ENCODE data around the gene FBRSL1.

FBRSL1 gene

GRCh38 chr12:132488127-132489077 is 1.5 kb upstream of the FBRSL1 start:
- Histone ChIP-seq H2BK120ac (ENCODE audit: low read depth, low read length) (no peak overlapping the region), H3K36me3 (replicated peaks in 1 of 2; ENCODE audit: control insufficient read depth in 2 of 2, insufficient read depth in 2 of 2, low read length in 2 of 2) (peaks cover 0 to 12% of the 10 kb centered on the region in 2 donors), H4K91ac (ENCODE audit: low read depth, low read length, poor library complexity) (no peak overlapping the region), H4K8ac (ENCODE audit: low read depth, low read length) (no peak overlapping the region), H3K4ac (ENCODE audit: low read length) (no peak overlapping the region), H3K18ac (ENCODE audit: low read length) (peak overlapping the region; percentile 78), H3K9ac (ENCODE audit: low read depth, low read length, poor library complexity) (no peak overlapping the region), H3K27me3 (ENCODE audit: control insufficient read depth in 3 of 3, insufficient read depth in 3 of 3, low read depth in 1 of 3, low read length in 3 of 3) (peaks cover 0 to 47% (median 16%) of the 10 kb centered on the region in 3 experiments), H2AFZ (ENCODE audit: low read length) (peak overlapping the region; percentile 94), H3K23ac (ENCODE audit: low read depth, low read length, poor library complexity) (peak overlapping the region; percentile 56), H3K9me3 (replicated peaks in 1 of 2; ENCODE audit: control insufficient read depth in 2 of 2, insufficient read depth in 1 of 2, low read depth in 1 of 2, low read length in 2 of 2) (peaks cover 0 to 3% of the 10 kb centered on the region in 2 donors), H3K4me2 (ENCODE audit: insufficient read depth, low read length, poor library complexity, severe bottlenecking) (peak overlapping the region; percentile 86), H3K4me1 (ENCODE audit: control insufficient read depth in 2 of 2, insufficient read depth in 1 of 2, low read depth in 1 of 2, low read length in 2 of 2) (peaks cover 10 to 16% of the 10 kb centered on the region in 2 donors), H3K4me3 (ENCODE audit: low read length in 2 of 2) (peak overlapping the region; percentile 46 to 84), H2AK5ac (ENCODE audit: low read depth, low read length) (peak overlapping the region; percentile 67), H3K14ac (ENCODE audit: low read length) (no peak overlapping the region), H3K79me1 (ENCODE audit: low read depth, low read length) (peaks cover 20% of the 10 kb centered on the region), H2BK5ac (ENCODE audit: low read length) (no peak overlapping the region), H3K27ac (replicated peaks; ENCODE audit: low read length) (no peak overlapping the region), H2BK15ac (ENCODE audit: low read length) (peak overlapping the region; percentile 45), H2BK12ac (ENCODE audit: low read length) (peak overlapping the region; percentile 86)
- no CpG with 5 or more reads among the region's 23 CpGs for WGBS, 2 donors (ENCODE audit: extremely low coverage in 2 of 2, insufficient read length in 2 of 2, insufficient replicate concordance in 1 of 2)
- no peak for DNase-seq (ENCODE audit: low spot score)

GRCh38 chr12:132489078-132489601 is 811 bp upstream of the FBRSL1 start:
- peak overlapping the region; percentile 13 for H2BK5ac ChIP-seq (ENCODE audit: low read length)
- peak overlapping the region; percentile 49 for H2BK15ac ChIP-seq (ENCODE audit: low read length)
- H3K27ac ChIP-seq (replicated peaks; ENCODE audit: low read length), result no peak overlapping the region
- peak overlapping the region; percentile 94 for H2AFZ ChIP-seq (ENCODE audit: low read length)
- peak overlapping the region; percentile 94 for H2AK5ac ChIP-seq (ENCODE audit: low read depth, low read length)
- H3K14ac ChIP-seq (ENCODE audit: low read length), result peak overlapping the region; percentile 94
- peaks cover 0 to 12% of the 10 kb centered on the region in 2 donors for H3K36me3 ChIP-seq (replicated peaks in 1 of 2; ENCODE audit: control insufficient read depth in 2 of 2, insufficient read depth in 2 of 2, low read length in 2 of 2)
- H3K18ac ChIP-seq (ENCODE audit: low read length), result peak overlapping the region; percentile 97
- H3K4me3 ChIP-seq (ENCODE audit: low read length in 2 of 2), result peak overlapping the region; percentile 46 to 84
- no CpG with 5 or more reads among the region's 46 CpGs for WGBS, 2 donors (ENCODE audit: extremely low coverage in 2 of 2, insufficient read length in 2 of 2, insufficient replicate concordance in 1 of 2)
- peaks cover 26% of the 10 kb centered on the region for H3K79me1 ChIP-seq (ENCODE audit: low read depth, low read length)
- H2BK120ac ChIP-seq (ENCODE audit: low read depth, low read length), result no peak overlapping the region
- peaks cover 10 to 16% of the 10 kb centered on the region in 2 donors for H3K4me1 ChIP-seq (ENCODE audit: control insufficient read depth in 2 of 2, insufficient read depth in 1 of 2, low read depth in 1 of 2, low read length in 2 of 2)
- peaks cover 0 to 3% of the 10 kb centered on the region in 2 donors for H3K9me3 ChIP-seq (replicated peaks in 1 of 2; ENCODE audit: control insufficient read depth in 2 of 2, insufficient read depth in 1 of 2, low read depth in 1 of 2, low read length in 2 of 2)
- peak overlapping the region; percentile 84 for H2BK12ac ChIP-seq (ENCODE audit: low read length)
- peak; percentile 21 for DNase-seq (ENCODE audit: low spot score)
- peak overlapping the region; percentile 86 for H3K4me2 ChIP-seq (ENCODE audit: insufficient read depth, low read length, poor library complexity, severe bottlenecking)
- H3K4ac ChIP-seq (ENCODE audit: low read length), result no peak overlapping the region
- H3K23ac ChIP-seq (ENCODE audit: low read depth, low read length, poor library complexity), result no peak overlapping the region
- H4K91ac ChIP-seq (ENCODE audit: low read depth, low read length, poor library complexity), result no peak overlapping the region
- peak overlapping the region; percentile 17 for H4K8ac ChIP-seq (ENCODE audit: low read depth, low read length)
- H3K9ac ChIP-seq (ENCODE audit: low read depth, low read length, poor library complexity), result peak overlapping the region; percentile 96
- peaks cover 0 to 47% (median 16%) of the 10 kb centered on the region in 3 experiments for H3K27me3 ChIP-seq (ENCODE audit: control insufficient read depth in 3 of 3, insufficient read depth in 3 of 3, low read depth in 1 of 3, low read length in 3 of 3)

- H3K14ac ChIP-seq (ENCODE audit: low read length), result peak overlapping the region; percentile 38
- no peak overlapping the region for H4K91ac ChIP-seq (ENCODE audit: low read depth, low read length, poor library complexity)
- H2AFZ ChIP-seq (ENCODE audit: low read length), result no peak overlapping the region
- H2BK12ac ChIP-seq (ENCODE audit: low read length), result peak overlapping the region; percentile 73
- no peak overlapping the region for H4K8ac ChIP-seq (ENCODE audit: low read depth, low read length)
- H3K79me1 ChIP-seq (ENCODE audit: low read depth, low read length), result peaks cover 39% of the 10 kb centered on the region
- no peak overlapping the region for H2BK5ac ChIP-seq (ENCODE audit: low read length)
- peaks cover 0 to 33% (median 14%) of the 10 kb centered on the region in 3 experiments for H3K27me3 ChIP-seq (ENCODE audit: control insufficient read depth in 3 of 3, insufficient read depth in 3 of 3, low read depth in 1 of 3, low read length in 3 of 3)
- H3K18ac ChIP-seq (ENCODE audit: low read length), result peak overlapping the region; percentile 28
- no peak overlapping the region for H3K4ac ChIP-seq (ENCODE audit: low read length)
- H3K9ac ChIP-seq (ENCODE audit: low read depth, low read length, poor library complexity), result peak overlapping the region; percentile 90
- H3K4me2 ChIP-seq (ENCODE audit: insufficient read depth, low read length, poor library complexity, severe bottlenecking), result peak overlapping the region; percentile 80
- peaks cover 10 to 16% of the 10 kb centered on the region in 2 donors for H3K4me1 ChIP-seq (ENCODE audit: control insufficient read depth in 2 of 2, insufficient read depth in 1 of 2, low read depth in 1 of 2, low read length in 2 of 2)
- no peak overlapping the region for H3K27ac ChIP-seq (replicated peaks; ENCODE audit: low read length)
- peaks cover 2 to 12% of the 10 kb centered on the region in 2 donors for H3K36me3 ChIP-seq (replicated peaks in 1 of 2; ENCODE audit: control insufficient read depth in 2 of 2, insufficient read depth in 2 of 2, low read length in 2 of 2)
- H2BK120ac ChIP-seq (ENCODE audit: low read depth, low read length), result no peak overlapping the region
- WGBS, 2 donors (ENCODE audit: extremely low coverage in 2 of 2, insufficient read length in 2 of 2, insufficient replicate concordance in 1 of 2), result no CpG with 5 or more reads among the region's 110 CpGs
- H2AK5ac ChIP-seq (ENCODE audit: low read depth, low read length), result peak overlapping the region; percentile 75
- no peak for DNase-seq (ENCODE audit: low spot score)
- no peak overlapping the region for H2BK15ac ChIP-seq (ENCODE audit: low read length)
- H3K4me3 ChIP-seq (ENCODE audit: low read length in 2 of 2), result peak overlapping the region; percentile 69 to 88
- H3K23ac ChIP-seq (ENCODE audit: low read depth, low read length, poor library complexity), result peak overlapping the region; percentile 80
- H3K9me3 ChIP-seq (replicated peaks in 1 of 2; ENCODE audit: control insufficient read depth in 2 of 2, insufficient read depth in 1 of 2, low read depth in 1 of 2, low read length in 2 of 2), result peaks cover 0 to 2% of the 10 kb centered on the region in 2 donors
Measured at GRCh38 chr12:132490422-132491137, 629 bp downstream of the FBRSL1 start.
